GM21526 (cell line): ENCODE results near the gene SLC66A1.

ENCODE experiments used
- ATAC-seq: cut with Tn5 transposase; IDR thresholded peaks from one replicate; pipeline ENCODE4 v1.9.1; 2021; ENCODE audit warnings: moderate library complexity; ENCODE audit not compliant: unreplicated experiment, low FRiP score

SLC66A1 gene

DNA sequence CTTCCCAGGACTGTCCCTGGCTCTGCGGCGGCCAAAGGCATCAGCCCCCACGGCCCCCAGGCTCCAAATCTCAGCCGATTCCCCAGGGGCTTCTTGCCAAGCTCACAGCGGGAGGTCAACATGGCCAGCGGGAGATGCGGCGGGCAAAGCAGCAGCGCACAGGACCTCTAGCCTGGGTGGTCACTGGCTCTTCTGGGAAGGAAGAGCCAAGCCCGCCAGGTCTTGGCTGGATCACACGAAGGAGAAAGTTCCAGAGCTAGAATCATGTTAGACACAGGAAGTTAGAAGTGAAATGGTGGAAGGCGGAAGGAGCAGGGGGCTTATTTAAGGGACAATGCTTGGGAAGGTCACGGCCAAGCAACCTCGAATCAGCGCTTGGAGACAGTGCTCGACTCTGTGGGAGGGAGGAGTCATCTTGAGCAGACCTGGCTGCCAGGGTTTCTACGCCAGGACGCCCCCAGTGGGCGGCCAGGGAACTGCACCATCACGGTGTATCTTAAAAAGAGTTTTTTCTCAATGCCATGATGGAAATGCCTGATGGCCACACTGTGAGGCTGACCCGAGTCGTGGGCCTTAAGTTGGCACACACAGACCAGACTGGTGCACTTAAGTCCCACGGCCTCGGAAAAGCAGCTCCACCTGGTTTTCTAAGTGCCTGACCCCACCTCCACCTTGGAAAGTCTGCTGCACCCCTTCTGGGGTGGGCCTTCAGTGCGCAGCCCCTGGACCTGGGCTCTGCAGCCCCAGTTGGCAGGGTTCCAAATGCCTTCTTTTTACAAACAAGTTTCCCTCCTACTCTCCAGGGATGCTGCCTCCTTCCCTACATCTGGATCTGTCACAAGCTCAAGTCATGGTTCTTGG is 29.3 kb downstream of the SLC66A1 start:
- no peak for ATAC-seq

DNA sequence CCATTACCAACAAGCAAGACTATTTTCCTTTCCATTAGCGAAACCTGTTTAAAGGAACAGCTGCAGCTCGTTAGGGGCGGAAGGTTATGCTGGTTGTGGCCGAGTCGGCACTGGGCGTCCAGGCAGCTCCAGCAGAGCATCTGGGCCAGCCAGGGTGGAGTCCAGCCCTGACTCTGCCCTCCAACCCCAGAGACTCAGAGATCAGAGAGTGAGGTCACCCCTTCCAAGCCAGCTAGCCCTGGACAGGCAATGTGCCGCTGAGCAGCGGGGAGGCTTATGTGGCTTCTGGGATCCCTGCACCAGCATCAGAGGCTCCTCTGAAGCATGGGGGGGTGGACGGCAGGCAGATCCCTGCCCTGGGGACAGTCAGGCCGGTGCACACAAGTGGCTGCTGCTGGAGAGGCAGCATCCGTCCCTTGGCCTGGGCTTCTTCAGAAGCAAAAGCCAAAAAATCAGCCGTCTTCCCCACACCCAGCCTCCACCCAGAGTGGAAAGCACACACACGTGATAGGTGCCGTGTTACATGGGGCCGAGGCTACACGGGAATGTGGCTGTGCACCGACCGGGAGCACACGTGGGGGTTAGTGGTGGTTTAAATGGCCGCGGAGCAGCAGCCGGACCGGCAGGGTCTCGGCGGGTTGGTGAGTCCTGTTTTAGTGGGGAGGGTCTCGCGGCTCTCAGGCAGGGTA is 30.1 kb downstream of the SLC66A1 start:
- no peak for ATAC-seq

- no peak for ATAC-seq
These were observed 30.9 kb downstream of the SLC66A1 start for GRCh38 chr1:19342894-19343616.

GRCh38 chr1:19343617-19344350 is 31.7 kb downstream of the SLC66A1 start:
- ATAC-seq = no peak

- ATAC-seq = no peak
These were observed 32.3 kb downstream of the SLC66A1 start for GRCh38 chr1:19344372-19344810.

DNA sequence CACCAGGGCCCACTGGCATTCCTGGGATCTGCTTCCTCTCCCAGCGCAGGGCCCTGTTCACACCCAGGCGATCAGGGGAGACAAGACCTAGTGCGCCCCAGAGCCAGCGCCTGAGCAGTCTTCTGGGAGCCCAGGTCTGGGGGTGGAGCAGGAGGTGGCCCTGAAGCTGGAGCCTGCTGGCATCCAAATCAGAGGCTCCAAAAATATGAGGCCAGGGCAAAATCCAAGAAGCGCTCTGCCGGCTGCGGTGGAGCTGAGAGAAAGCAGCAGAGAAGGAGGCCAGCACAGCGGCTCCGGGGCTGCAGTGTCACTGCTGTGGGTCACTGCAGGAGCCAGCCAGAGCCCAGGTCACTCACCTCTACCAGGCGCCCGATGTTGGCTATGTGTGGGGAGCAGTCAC is 32.7 kb downstream of the SLC66A1 start:
- no peak for ATAC-seq

GRCh38 chr1:19345391-19345790 is 33.3 kb downstream of the SLC66A1 start:
- no peak for ATAC-seq

DNA sequence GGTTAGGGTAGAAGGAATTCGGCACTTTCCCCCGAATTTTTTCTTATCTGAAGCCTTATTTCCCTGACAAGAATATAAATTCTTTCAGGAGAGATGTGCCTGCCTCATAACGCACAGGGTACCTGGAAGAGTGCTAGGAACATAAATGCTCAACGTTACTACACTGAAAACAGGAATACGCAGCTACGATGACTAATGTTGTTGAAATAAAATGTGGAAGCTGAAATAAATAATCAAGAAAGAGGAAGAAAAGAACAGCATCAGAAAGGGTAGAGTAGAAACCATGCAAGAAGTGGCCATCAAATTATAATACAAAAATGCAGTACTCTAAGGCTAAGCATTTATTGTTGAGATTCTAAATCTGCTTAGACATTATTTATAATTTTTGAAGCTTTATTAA is 33.9 kb downstream of the SLC66A1 start:
- no peak for ATAC-seq

- no peak for ATAC-seq
These were observed 35.5 kb downstream of the SLC66A1 start for GRCh38 chr1:19347533-19348172.

GRCh38 chr1:19348441-19349198 is 36.5 kb downstream of the SLC66A1 start:
- no peak for ATAC-seq

- ATAC-seq = no peak
These were observed 37.9 kb downstream of the SLC66A1 start for GRCh38 chr1:19349999-19350398.

- ATAC-seq = no peak
These were observed 38.4 kb downstream of the SLC66A1 start for GRCh38 chr1:19350566-19350965.

DNA sequence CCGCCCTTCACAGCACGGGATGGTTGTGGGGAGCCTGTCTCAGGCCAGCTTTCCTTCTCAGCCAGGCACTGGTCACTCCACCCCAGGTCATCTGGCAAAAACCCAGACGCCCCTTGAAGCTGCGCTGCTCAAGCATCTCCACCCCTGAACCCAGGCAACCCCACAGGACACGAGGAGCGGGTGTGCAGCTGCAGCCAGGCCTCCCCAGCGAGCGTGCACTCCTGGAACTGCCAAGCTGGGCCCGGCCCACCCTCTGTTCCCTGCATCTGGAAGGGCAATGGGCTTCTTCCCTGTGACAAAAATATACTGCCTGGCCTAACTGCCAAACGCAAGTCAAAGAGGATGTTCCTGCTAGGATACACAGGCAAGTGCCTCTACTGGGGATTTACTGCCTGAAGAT is 39.7 kb downstream of the SLC66A1 start:
- no peak for ATAC-seq

DNA sequence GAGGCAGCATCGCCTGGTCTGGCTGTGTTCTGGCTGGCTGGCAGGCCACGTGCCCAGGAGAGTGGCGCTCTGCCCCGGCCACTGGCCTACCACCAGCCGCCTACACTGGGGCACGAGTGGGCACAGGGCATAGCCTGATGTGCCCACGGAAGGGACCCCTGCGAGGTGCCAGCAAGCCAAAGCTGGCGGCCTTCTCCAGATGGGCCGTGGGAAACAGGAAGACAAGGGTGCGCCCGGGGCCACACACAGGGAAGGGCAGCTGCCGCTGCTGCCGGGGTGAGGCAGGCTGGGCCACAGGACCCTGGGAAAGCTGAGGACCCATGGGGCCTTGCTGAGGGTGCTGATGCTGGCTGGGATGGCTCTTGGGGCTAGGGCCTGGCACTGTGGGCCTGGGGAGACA is 40.7 kb downstream of the SLC66A1 start:
- ATAC-seq = no peak

DNA sequence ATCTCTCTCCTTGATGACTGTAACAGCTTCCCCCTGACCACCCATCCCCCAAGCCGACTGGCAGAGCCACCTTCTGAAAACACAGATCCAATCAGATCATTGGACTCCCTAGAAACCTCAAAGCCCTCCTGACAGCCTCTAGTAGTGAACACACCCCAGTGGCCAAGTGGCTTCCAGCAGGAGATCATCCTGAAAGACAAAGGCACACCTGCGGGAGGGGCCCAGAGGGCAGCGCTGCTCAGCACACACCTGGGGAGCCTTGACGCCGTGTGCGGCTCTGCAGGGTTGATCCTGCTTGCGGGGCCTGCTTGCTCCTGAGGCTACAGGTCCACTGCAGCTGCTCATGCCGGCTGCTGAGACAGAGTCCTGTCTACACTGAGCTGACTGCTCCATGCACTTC is 41.5 kb downstream of the SLC66A1 start:
- ATAC-seq = no peak

- no peak for ATAC-seq
These were observed 42.4 kb downstream of the SLC66A1 start for GRCh38 chr1:19354531-19354981.

GRCh38 chr1:19356266-19356665 is 44.1 kb downstream of the SLC66A1 start:
- no peak for ATAC-seq

- no peak for ATAC-seq
These were observed 45.3 kb downstream of the SLC66A1 start for GRCh38 chr1:19357299-19357986.

DNA sequence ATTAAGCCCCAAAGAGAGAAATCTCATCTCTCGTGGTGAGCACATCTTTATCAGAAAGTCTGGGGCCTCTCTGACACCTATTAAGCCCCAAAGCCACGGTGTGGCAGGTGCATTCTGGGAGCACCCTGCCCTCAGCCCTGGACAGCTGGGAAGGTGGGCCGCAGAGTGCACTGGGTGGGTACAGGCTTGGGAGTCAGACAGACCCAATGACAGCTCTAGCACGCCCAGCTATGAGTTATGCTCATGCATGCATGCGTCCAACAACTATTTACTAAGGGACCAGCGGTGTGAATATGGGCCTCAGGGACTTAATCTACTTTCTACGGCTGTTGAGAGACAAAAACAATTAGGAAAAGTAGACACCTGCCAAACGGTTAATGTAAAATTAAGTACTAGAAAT is 46.6 kb downstream of the SLC66A1 start:
- ATAC-seq = no peak
